DND-41 (cell line): Measurements from ENCODE around the gene CD27.

Experiments
- ATAC-seq: fragments of 200-7000 bp; cut with Tn5 transposase; 3 replicates; pipeline ENCODE4 v1.9.1; 2021; ENCODE audit warnings: low read depth; ENCODE audit not compliant: insufficient read depth
- DNase-seq: peaks from one replicate; pipeline ENCODE4 v3.0.0-alpha.2; 2020
- H2AFZ ChIP-seq: 2 replicates; pipeline ENCODE4 v1.6.0; 2012; ENCODE audit warnings: low read depth, low read length
- H3K27ac ChIP-seq: 2 replicates; pipeline ENCODE4 v1.5.1; 2012; ENCODE audit warnings: low read length, inconsistent platforms
- H3K27me3 ChIP-seq: fragments of 200-600 bp; sonication (generic); 2 replicates; pipeline ENCODE4 v1.6.0; 2012; ENCODE audit warnings: low read length, mild to moderate bottlenecking, inconsistent platforms; ENCODE audit not compliant: insufficient read depth, poor library complexity
- H3K36me3 ChIP-seq: 2 replicates; pipeline ENCODE4 v1.5.1; 2012; ENCODE audit warnings: low read length, inconsistent platforms; ENCODE audit not compliant: insufficient read depth
- H3K4me1 ChIP-seq: 2 replicates; pipeline ENCODE4 v1.5.1; 2012; ENCODE audit warnings: mild to moderate bottlenecking, low read length; ENCODE audit not compliant: insufficient read depth
- H3K4me2 ChIP-seq: 2 replicates; pipeline ENCODE4 v1.6.0; 2012; ENCODE audit warnings: mild to moderate bottlenecking, moderate library complexity, low read length, inconsistent platforms; ENCODE audit not compliant: insufficient read depth
- H3K4me3 ChIP-seq, 2 experiments: fragments of 200-600 bp in 1 of 2; shearing (Covaris generic) in 1 of 2; 2 replicates each; pipeline ENCODE4 v1.5.1; 2012 to 2016; ENCODE audit warnings: inconsistent platforms in 2 of 2, low read length in 2 of 2, mild to moderate bottlenecking in 2 of 2, low read depth in 1 of 2, moderate library complexity in 1 of 2
- H3K79me2 ChIP-seq: 2 replicates; pipeline ENCODE4 v1.6.0; 2012; ENCODE audit warnings: low read length, inconsistent platforms; ENCODE audit not compliant: insufficient read depth
- H3K9ac ChIP-seq: 2 replicates; pipeline ENCODE4 v1.6.0; 2012; ENCODE audit warnings: low read depth, mild to moderate bottlenecking, inconsistent platforms, low read length, moderate library complexity
- H3K9me3 ChIP-seq: 2 replicates; pipeline ENCODE4 v1.5.1; 2012; ENCODE audit warnings: low read length, moderate library complexity, mild to moderate bottlenecking, inconsistent platforms; ENCODE audit not compliant: insufficient read depth, severe bottlenecking
- H4K20me1 ChIP-seq: 2 replicates; pipeline ENCODE4 v1.6.0; 2012; ENCODE audit warnings: low read length; ENCODE audit not compliant: insufficient read depth
- EZH2 ChIP-seq: IDR thresholded peaks from 3 replicates; pipeline ENCODE4 v1.6.1; 2012; ENCODE audit warnings: borderline replicate concordance, low read depth, mild to moderate bottlenecking, moderate library complexity, low read length, inconsistent platforms; ENCODE audit not compliant: severe bottlenecking
- TF ChIP-seq, protein P1 (sequence below): IDR thresholded peaks from 2 replicates; pipeline ENCODE4 v1.5.1; 2012; ENCODE audit warnings: borderline replicate concordance, low read length, moderate library complexity, mild to moderate bottlenecking; ENCODE audit not compliant: poor library complexity, severe bottlenecking; ENCODE audit errors: extremely low read depth

CD27 gene

DNA sequence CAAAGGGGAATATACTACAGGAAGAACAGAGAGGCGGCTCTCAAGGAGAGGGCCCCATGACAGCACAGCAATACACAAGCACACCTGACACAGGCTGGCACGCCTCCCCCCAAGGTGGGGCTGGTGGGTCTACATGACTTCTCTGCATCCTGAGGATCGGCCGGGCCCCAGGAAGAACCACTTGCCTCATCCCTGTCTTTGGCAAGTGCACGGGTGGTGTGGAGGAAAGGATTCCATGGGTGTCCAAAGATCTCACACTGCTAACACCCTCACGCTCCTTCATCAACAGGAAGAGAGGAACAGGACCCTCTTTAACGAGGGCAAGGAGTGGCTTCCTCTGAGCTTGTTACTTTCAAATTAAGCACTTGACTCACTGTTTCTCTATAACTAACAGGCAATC lies 18.5 kb downstream of the CD27 start:
- Histone ChIP-seq H3K4me3 (peak overlapping the region in 1 of 2 experiments; percentile 44; a peak in 1 of 4 replicates), H3K27ac (peak overlapping the region; percentile 96), H3K9ac (peak overlapping the region; percentile 54), H3K4me2 (peak overlapping the region; percentile 58), H3K4me1 (peaks cover 60% of the 10 kb centered on the region), H3K27me3 (no peaks in the 10 kb centered on the region), H4K20me1 (no peaks in the 10 kb centered on the region; the same call in 1 of the 2 replicates), H2AFZ (no peak overlapping the region), H3K9me3 (no peaks in the 10 kb centered on the region), H3K36me3 (peaks cover 76% of the 10 kb centered on the region), H3K79me2 (peaks cover 34% of the 10 kb centered on the region)
- DNase-seq (no peak), ATAC-seq (no peak)
- no peak for TF ChIP-seq EZH2
- TF ChIP-seq, protein P1, sequence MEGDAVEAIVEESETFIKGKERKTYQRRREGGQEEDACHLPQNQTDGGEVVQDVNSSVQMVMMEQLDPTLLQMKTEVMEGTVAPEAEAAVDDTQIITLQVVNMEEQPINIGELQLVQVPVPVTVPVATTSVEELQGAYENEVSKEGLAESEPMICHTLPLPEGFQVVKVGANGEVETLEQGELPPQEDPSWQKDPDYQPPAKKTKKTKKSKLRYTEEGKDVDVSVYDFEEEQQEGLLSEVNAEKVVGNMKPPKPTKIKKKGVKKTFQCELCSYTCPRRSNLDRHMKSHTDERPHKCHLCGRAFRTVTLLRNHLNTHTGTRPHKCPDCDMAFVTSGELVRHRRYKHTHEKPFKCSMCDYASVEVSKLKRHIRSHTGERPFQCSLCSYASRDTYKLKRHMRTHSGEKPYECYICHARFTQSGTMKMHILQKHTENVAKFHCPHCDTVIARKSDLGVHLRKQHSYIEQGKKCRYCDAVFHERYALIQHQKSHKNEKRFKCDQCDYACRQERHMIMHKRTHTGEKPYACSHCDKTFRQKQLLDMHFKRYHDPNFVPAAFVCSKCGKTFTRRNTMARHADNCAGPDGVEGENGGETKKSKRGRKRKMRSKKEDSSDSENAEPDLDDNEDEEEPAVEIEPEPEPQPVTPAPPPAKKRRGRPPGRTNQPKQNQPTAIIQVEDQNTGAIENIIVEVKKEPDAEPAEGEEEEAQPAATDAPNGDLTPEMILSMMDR: no peak

DNA sequence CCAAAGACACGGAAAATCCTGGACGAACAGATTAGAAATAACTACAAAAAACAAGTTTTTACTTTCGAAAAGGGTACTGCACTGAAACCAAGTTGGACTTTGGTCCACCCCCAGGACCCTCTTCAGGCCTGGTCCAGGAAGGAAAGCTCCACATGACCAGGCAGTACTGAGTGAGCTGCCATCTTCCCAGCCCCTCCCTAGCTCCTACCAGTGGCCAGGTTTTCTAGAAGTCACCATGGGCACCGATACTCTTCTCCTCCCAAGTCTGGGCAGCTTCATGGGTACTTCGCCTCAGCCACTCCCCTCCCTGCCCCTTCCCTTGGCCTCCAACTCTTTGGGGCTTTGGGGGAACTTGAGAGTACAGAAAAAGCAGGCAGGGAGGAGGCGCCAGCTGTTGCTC lies 19.1 kb downstream of the CD27 start:
- H3K79me2 ChIP-seq: peaks cover 41% of the 10 kb centered on the region
- no peak overlapping the region for H3K4me3 ChIP-seq
- peaks cover 72% of the 10 kb centered on the region for H3K36me3 ChIP-seq
- H3K27ac ChIP-seq: peak overlapping the region; percentile 96
- H3K9ac ChIP-seq: peak overlapping the region; percentile 54; the same call in 1 of the 2 replicates
- ATAC-seq (no peak), DNase-seq (no peak)
- peaks cover 66% of the 10 kb centered on the region for H3K4me1 ChIP-seq
- no peak overlapping the region for H3K4me2 ChIP-seq
- H3K9me3 ChIP-seq: no peaks in the 10 kb centered on the region
- H4K20me1 ChIP-seq: no peaks in the 10 kb centered on the region; the same call in 1 of the 2 replicates
- H3K27me3 ChIP-seq: no peaks in the 10 kb centered on the region
- no peak overlapping the region for H2AFZ ChIP-seq
- TF ChIP-seq, protein P1: no peak
- TF ChIP-seq EZH2: no peak

DNA sequence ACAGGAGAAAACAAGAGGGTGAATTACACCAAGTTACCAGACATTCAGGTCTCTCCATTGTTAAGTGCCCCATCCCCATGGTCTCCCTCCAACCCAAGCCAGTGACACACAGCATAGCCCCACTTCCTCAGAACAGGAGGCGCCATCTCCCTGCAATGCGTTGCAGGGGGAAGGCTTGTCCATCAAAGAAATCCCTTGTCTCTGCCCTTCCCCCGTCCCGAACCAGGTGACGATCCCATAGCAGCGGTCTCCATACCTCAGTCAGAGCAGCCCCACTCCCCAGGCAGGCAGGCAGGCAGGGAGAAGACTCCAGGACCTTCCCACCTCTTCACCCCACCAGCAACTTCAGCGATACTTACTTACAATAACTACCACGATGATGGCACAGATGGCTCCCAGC lies 19.8 kb downstream of the CD27 start:
- no peaks in the 10 kb centered on the region for H3K9me3 ChIP-seq
- H3K36me3 ChIP-seq: peaks cover 66% of the 10 kb centered on the region
- no peak overlapping the region for H3K4me2 ChIP-seq
- ATAC-seq: no peak
- H3K4me1 ChIP-seq: peaks cover 73% of the 10 kb centered on the region
- no peak overlapping the region for H3K9ac ChIP-seq
- peak overlapping the region; percentile 96 for H3K27ac ChIP-seq
- no peak for DNase-seq
- H3K27me3 ChIP-seq: no peaks in the 10 kb centered on the region
- H4K20me1 ChIP-seq: no peaks in the 10 kb centered on the region; the same call in 1 of the 2 replicates
- peaks cover 47% of the 10 kb centered on the region for H3K79me2 ChIP-seq
- TF ChIP-seq, protein P1: no peak
- no peak for TF ChIP-seq EZH2
- no peak overlapping the region for H2AFZ ChIP-seq
- no peak overlapping the region for H3K4me3 ChIP-seq
